Activated T-cell treated with anti-CD3 and anti-CD28 coated beads for 48 hours (primary cell): Measurements from ENCODE around the gene MDH2.
"Not testable (repeated sequence)": the region's sequence is repeated elsewhere in the genome, so short reads cannot be mapped to it uniquely, and the experiment has no call there.

Experiments
- DNase-seq: peaks from one replicate; pipeline ENCODE4 v3.0.0-alpha.2; 2020; ENCODE audit warnings: low read depth

MDH2 gene

GRCh38 chr7:76108540-76109233, 60.8 kb downstream of the MDH2 start:
- no peak for DNase-seq

GRCh38 chr7:76113042-76113630, 65.2 kb downstream of the MDH2 start:
- not testable (repeated sequence) for DNase-seq

GRCh38 chr7:76114742-76115141, 66.8 kb downstream of the MDH2 start:
- DNase-seq = not testable (repeated sequence)
